Right renal pelvis (tissue), 4 donors: ENCODE measurements around the gene OSBPL8. TPM values are rescaled to one million over a fixed set of nuclear protein-coding genes. Genes with fewer than 3 reads are reported as not detected.
"Not testable (repeated sequence)": the region's sequence is repeated elsewhere in the genome, so short reads cannot be mapped to it uniquely, and the experiment has no call there.

Source experiments
- DNase-seq, 4 donors: peaks; one replicate each; pipeline ENCODE4 v3.0.0-alpha.2; 2013; ENCODE audit warnings: low read depth in 4 of 4, low spot score in 3 of 4, missing footprints in 1 of 4
- polyA plus RNA-seq, 4 donors: library from polyadenylated mRNA; unstranded; fragments of 120-200 nt; gene quantifications; one replicate each; pipeline ENCODE4 v1.2.1, GENCODE V29; 2013; ENCODE audit not compliant: insufficient read length in 4 of 4

OSBPL8 gene
- polyA plus RNA-seq, 4 donors: 58.0 to 82.2 (median 72.2) TPM

GRCh38 chr12:76424941-76425340, 134.6 kb downstream of the OSBPL8 start:
- DNase-seq: no peak

GRCh38 chr12:76422543-76423438, 136.8 kb downstream of the OSBPL8 start:
- DNase-seq: no peak

DNA sequence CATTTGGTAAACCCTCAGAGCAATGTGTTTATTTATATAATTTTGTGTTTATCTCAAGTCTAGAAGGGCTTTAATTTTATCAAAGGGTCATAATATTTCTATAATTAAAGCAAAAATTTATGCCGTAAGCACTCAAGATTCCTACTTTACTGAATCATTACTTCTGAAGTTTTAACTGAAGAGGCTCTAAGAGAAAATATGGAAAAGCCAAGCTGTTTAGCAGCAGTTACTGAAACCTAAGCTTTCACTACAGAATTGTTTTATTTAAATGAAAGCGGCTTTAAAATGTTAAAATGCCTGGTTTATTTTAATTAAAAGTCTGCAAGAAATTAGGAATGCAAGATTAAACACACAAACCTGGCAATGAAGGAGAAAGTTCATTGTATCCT, 137.4 kb downstream of the OSBPL8 start:
- no peak for DNase-seq

DNA sequence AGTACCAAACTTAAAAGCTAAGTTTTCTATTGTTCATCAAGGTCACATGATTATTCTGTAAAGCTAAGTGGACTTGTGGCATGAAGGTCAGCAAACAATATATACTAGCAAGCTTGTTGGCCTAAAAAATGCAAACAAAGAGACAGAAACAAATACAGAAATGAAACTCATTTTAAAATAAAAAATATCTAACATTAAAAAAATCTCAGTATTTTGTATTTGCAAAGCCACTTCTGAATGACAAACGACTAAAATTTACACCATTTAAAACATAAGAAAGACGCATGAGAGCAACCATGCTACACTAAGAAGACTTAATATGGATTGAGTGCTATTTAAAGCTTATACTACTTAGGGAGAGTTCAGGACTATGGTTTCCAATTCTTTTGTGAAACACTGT, 138.5 kb downstream of the OSBPL8 start:
- no peak for DNase-seq

- no peak for DNase-seq
These were observed 139.3 kb downstream of the OSBPL8 start for GRCh38 chr12:76420222-76420621.

DNA sequence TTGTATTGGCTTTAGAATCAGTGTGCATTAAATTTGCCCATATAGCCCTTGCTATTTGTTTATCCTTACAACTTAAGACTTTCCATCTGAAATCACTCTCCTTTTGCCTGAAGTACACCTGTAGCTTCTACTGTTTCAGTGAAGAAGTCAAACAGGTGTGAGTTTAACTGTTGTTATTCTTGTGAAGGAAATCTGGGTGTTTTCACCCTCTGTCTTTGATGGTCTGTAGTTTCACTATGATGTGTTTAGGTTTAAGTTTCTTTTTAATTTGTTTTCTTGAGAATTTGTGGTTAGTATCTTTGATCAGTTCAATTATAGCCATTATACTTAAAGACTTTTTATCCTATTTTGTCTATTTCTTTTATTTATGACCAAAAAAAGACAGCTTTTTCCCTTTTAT, 142.5 kb downstream of the OSBPL8 start:
- DNase-seq: no peak

DNA sequence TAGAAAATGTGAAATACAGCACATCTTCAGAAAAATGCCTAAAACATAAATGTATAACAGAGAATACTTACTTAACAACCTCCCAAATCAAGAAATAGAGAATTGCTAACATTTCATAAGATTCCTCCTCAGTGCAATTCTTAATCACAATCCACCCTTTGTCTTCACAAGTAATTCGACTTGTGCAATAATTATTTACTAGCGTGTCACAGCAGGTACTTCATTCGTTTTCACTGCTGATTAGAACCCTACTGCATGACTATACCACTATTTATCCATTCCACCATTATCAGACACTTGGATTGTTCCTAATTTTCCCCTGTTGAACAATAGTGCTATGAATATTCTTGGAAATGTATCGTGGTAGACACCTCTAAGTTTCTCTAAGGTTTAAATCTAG, 146.4 kb downstream of the OSBPL8 start:
- no peak for DNase-seq

DNA sequence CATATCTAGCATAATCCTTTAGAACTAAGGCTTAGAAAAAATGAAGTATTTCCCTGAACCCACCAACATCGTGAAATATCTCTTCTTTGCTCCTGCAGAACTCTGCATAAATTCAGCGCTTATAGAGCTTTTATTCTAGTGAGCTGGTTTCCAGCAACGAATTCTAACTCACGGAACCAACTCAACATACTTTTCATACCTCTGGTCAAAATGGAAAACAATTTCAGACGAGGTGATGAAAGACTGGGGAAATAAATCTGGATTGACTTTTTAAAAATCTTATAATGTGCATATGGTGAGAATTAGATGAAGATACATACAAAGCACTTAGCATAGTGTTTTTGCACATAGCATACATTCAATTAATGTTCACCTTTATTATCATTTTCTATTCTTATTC, 148.8 kb downstream of the OSBPL8 start:
- no peak for DNase-seq

DNA sequence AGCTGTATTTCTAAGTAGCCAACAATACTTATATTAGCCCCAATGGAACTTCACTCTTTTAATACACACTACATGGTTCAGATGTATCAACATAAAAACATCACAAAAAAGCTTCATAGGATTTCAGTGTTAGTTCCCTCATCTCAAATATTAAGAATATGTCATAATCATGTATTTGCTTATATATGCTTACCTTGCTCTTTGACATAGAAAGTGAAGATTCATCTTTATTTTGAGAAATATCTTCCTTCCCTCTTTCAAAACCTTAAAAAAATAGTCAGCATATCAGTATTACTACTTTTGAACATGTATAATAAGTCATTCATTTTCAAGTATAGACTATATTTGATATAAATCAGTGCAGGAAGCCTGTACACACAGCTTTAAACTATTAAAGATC, 149.2 kb downstream of the OSBPL8 start:
- DNase-seq: no peak

- no peak for DNase-seq
These were observed 150.5 kb downstream of the OSBPL8 start for GRCh38 chr12:76409074-76409473.

GRCh38 chr12:76407710-76408109, 151.9 kb downstream of the OSBPL8 start:
- no peak for DNase-seq

DNA sequence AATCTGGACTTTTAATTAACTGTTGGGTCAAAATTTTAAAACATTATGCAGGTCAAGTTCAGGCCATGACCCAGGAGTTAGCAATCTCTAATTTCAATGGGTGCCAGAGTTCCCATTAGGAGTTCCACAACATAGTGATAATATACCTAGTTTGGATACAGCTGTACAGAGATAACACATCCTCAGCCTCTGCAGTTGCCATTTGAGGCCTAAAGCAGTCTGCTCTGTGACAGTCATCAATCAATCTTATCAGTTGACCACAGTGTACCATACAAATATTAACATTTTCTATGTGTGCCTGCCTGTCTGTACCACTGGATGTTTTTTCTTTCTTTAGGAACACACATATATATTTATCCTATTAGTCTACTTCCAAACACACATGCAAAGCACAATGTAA, 157.3 kb downstream of the OSBPL8 start:
- DNase-seq: no peak

- DNase-seq: no peak
These were observed 159.4 kb downstream of the OSBPL8 start for GRCh38 chr12:76400136-76400535.

GRCh38 chr12:76399040-76399439, 160.5 kb downstream of the OSBPL8 start:
- DNase-seq: no peak

DNA sequence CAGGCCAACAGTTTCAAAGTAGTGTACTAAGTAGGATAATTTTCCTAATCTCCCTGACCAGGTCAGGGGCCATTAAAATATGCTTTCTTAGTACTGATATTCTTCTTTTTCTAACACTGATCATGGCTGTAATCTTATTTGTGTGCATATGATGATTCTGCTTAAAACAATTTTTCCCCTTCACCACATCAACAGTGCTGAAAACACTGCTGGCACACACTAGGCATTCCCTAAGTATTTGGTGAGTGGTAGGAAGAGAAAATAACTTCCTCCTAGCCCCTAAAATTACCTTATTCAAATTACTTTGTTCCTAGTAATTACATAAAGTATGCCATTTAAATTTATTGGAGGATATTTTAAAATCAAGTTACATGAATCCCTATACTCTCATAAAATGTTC, 161.5 kb downstream of the OSBPL8 start:
- no peak for DNase-seq

DNA sequence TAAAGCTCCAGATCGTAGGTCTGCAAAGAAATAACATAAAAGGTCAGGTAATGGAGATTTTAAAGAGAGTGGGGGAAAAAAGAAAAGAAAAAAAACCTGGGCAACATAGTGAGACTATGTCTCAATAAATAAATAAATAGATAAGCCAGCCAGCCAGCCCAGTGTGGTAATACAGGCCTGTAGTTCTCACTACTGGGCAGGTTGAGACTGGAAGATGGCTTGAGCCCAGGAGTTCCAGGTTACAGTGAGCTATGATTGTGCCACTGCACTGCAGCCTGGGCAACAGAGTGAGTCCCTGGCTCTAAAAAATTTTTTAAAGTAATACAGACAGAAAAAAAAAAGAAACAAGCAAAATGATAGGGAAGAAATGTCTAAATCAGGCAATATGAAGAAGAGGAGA, 168.1 kb downstream of the OSBPL8 start:
- no peak for DNase-seq

DNA sequence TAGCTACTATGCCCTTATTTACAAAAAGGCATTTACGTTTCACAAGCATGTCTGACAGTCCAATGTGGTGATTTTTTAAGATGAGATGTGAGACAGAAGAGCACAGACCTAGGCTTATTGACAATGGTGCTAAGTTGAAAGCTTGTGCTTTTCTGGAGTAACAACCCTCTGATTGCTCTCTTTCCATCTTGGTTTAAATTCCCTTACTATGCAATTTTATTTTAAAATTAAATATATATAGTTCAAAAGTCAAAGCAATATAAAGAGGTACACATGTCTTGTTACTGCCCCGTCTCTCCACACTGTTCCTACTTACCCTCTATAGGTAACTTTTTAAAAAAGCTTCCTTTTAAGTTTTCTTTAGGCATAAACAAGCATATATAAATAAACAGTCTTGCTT, 172.0 kb downstream of the OSBPL8 start:
- no peak for DNase-seq

DNA sequence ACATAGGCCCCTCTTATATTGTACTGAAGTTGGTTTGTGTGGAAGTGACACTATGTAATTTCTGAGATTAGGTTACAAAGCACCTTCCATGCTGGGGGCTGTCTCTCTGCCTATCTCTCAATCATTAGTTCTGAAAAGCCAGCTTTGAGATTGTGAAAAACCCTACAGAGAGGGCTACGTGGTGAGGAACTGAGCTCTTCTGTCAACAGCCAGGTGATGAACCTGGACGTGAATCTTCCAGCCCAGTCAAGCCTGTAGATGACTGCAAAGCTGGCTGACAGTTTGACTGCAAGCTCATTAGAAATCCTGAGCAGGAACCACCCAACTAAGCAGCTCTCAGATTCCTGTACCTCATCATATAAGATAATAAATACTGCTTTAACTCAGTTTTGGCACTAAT, 175.0 kb downstream of the OSBPL8 start:
- DNase-seq: no peak

- DNase-seq: no peak
These were observed 175.6 kb downstream of the OSBPL8 start for GRCh38 chr12:76383988-76384387.

GRCh38 chr12:76379261-76379660, 180.3 kb downstream of the OSBPL8 start:
- no peak for DNase-seq

- DNase-seq: not testable (repeated sequence)
These were observed 182.7 kb downstream of the OSBPL8 start for GRCh38 chr12:76376876-76377275.

- DNase-seq: no peak
These were observed 183.6 kb downstream of the OSBPL8 start for GRCh38 chr12:76375939-76376338.

- no peak for DNase-seq
These were observed 184.1 kb downstream of the OSBPL8 start for GRCh38 chr12:76375470-76375869.
